WTC11 (cell line): Measurements from ENCODE around the gene RSPH3.

ENCODE experiments used
- ESRRA ChIP-seq: sonication (generic); formaldehyde crosslinking; IDR thresholded peaks from 2 replicates; pipeline ENCODE4 v1.8.1; 2022; ENCODE audit warnings: mild to moderate bottlenecking, missing genetic modification reagents, borderline replicate concordance
- GTF2I ChIP-seq: fragments of 250-450 bp; sonication (Bioruptor Pico); conservative IDR thresholded peaks from 2 replicates; pipeline ENCODE4 v1.4.0; 2021; ENCODE audit warnings: mild to moderate bottlenecking
- IRF2 ChIP-seq: sonication (generic); formaldehyde crosslinking; IDR thresholded peaks from 2 replicates; pipeline ENCODE4 v1.8.0; 2022; ENCODE audit warnings: low read depth, missing genetic modification reagents, borderline replicate concordance
- NFE2L1 ChIP-seq: sonication (generic); formaldehyde crosslinking; IDR thresholded peaks from 2 replicates; pipeline ENCODE4 v1.8.1; 2023; ENCODE audit warnings: missing genetic modification reagents
- NFYB ChIP-seq: sonication (generic); formaldehyde crosslinking; conservative IDR thresholded peaks from 2 replicates; pipeline ENCODE4 v1.8.0; 2022; ENCODE audit warnings: low read depth, missing genetic modification reagents
- SOX15 ChIP-seq: fragments of 250-450 bp; sonication (Bioruptor Pico); IDR thresholded peaks from 2 replicates; pipeline ENCODE4 v1.9.0; 2021; ENCODE audit warnings: mild to moderate bottlenecking
- TEAD4 ChIP-seq: sonication (generic); formaldehyde crosslinking; IDR thresholded peaks from 2 replicates; pipeline ENCODE4 v1.8.0; 2022; ENCODE audit warnings: mild to moderate bottlenecking, missing genetic modification reagents
- TF ChIP-seq, protein P1 (sequence below): sonication (generic); formaldehyde crosslinking; IDR thresholded peaks from 2 replicates; pipeline ENCODE4 v1.8.0; 2022; ENCODE audit warnings: mild to moderate bottlenecking, missing genetic modification reagents
- TF ChIP-seq, protein P2 (sequence below): sonication (generic); formaldehyde crosslinking; conservative IDR thresholded peaks from 2 replicates; pipeline ENCODE4 v1.8.1; 2023; ENCODE audit warnings: mild to moderate bottlenecking, low read depth, missing genetic modification reagents, moderate library complexity
- TF ChIP-seq, protein P3 (sequence below): fragments of 200-600 bp; IDR thresholded peaks from 2 replicates; pipeline ENCODE4 v1.8.0; 2022; ENCODE audit warnings: antibody characterized with exemption
- TF ChIP-seq, protein P4 (sequence below): sonication (generic); formaldehyde crosslinking; IDR thresholded peaks from 2 replicates; pipeline ENCODE4 v1.8.1; 2022; ENCODE audit warnings: mild to moderate bottlenecking, moderate library complexity, missing genetic modification reagents
- TF ChIP-seq, protein P5 (sequence below): sonication (generic); formaldehyde crosslinking; conservative IDR thresholded peaks from 2 replicates; pipeline ENCODE4 v1.8.1; 2022; ENCODE audit warnings: mild to moderate bottlenecking, missing genetic modification reagents

DNA sequence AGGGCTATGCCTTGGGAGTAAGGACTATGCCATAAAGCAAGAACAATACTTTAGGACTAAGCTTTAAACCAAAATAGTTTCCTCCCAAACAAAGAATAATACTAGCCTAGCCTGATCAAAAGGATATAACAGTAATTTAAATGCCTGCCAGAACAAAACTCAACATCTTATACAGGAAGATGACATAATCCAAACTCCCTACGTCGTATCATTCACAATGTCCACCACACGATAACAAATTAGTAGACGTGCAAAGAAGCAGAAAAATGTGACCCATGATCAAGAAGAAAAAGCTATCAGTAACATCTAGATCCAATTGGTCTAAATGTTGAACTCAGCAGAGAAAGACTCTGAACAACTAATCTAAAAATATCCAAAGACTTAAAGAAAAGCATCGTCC is 65.8 kb downstream of the RSPH3 start:
- TF ChIP-seq, protein P1, sequence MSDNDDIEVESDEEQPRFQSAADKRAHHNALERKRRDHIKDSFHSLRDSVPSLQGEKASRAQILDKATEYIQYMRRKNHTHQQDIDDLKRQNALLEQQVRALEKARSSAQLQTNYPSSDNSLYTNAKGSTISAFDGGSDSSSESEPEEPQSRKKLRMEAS (CRISPR knock-in tag), result no peak
- no peak for TF ChIP-seq IRF2 (CRISPR knock-in tag)
- TF ChIP-seq, protein P2, sequence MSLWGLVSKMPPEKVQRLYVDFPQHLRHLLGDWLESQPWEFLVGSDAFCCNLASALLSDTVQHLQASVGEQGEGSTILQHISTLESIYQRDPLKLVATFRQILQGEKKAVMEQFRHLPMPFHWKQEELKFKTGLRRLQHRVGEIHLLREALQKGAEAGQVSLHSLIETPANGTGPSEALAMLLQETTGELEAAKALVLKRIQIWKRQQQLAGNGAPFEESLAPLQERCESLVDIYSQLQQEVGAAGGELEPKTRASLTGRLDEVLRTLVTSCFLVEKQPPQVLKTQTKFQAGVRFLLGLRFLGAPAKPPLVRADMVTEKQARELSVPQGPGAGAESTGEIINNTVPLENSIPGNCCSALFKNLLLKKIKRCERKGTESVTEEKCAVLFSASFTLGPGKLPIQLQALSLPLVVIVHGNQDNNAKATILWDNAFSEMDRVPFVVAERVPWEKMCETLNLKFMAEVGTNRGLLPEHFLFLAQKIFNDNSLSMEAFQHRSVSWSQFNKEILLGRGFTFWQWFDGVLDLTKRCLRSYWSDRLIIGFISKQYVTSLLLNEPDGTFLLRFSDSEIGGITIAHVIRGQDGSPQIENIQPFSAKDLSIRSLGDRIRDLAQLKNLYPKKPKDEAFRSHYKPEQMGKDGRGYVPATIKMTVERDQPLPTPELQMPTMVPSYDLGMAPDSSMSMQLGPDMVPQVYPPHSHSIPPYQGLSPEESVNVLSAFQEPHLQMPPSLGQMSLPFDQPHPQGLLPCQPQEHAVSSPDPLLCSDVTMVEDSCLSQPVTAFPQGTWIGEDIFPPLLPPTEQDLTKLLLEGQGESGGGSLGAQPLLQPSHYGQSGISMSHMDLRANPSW (CRISPR knock-in tag), result no peak
- no peak for TF ChIP-seq TEAD4 (CRISPR knock-in tag)
- TF ChIP-seq, protein P3, sequence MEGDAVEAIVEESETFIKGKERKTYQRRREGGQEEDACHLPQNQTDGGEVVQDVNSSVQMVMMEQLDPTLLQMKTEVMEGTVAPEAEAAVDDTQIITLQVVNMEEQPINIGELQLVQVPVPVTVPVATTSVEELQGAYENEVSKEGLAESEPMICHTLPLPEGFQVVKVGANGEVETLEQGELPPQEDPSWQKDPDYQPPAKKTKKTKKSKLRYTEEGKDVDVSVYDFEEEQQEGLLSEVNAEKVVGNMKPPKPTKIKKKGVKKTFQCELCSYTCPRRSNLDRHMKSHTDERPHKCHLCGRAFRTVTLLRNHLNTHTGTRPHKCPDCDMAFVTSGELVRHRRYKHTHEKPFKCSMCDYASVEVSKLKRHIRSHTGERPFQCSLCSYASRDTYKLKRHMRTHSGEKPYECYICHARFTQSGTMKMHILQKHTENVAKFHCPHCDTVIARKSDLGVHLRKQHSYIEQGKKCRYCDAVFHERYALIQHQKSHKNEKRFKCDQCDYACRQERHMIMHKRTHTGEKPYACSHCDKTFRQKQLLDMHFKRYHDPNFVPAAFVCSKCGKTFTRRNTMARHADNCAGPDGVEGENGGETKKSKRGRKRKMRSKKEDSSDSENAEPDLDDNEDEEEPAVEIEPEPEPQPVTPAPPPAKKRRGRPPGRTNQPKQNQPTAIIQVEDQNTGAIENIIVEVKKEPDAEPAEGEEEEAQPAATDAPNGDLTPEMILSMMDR, result no peak
- TF ChIP-seq GTF2I, result no peak
- TF ChIP-seq, protein P4, sequence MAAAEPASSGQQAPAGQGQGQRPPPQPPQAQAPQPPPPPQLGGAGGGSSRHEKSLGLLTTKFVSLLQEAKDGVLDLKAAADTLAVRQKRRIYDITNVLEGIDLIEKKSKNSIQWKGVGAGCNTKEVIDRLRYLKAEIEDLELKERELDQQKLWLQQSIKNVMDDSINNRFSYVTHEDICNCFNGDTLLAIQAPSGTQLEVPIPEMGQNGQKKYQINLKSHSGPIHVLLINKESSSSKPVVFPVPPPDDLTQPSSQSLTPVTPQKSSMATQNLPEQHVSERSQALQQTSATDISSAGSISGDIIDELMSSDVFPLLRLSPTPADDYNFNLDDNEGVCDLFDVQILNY (CRISPR knock-in tag), result no peak
- no peak for TF ChIP-seq SOX15 (CRISPR knock-in tag)
- no peak for TF ChIP-seq NFYB (CRISPR knock-in tag)
- no peak for TF ChIP-seq ESRRA (CRISPR knock-in tag)
- TF ChIP-seq NFE2L1, result no peak
- TF ChIP-seq, protein P5, sequence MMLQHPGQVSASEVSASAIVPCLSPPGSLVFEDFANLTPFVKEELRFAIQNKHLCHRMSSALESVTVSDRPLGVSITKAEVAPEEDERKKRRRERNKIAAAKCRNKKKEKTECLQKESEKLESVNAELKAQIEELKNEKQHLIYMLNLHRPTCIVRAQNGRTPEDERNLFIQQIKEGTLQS, result no peak
